IPS DF 6.9 (cell line): ENCODE measurements around the gene ATP1A3.
A peak's percentile ranks its signal among the peaks of the same experiment; 100 is the strongest.
"Not testable (repeated sequence)": the region's sequence is repeated elsewhere in the genome, so short reads cannot be mapped to it uniquely, and the experiment has no call there.

ENCODE experiments used
- DNase-seq: peaks from one replicate; pipeline ENCODE4 v3.0.0-alpha.2; 2013; ENCODE audit warnings: low read depth, low spot score
- H3K27ac ChIP-seq: one replicate; pipeline ENCODE4 v1.5.1; 2013; ENCODE audit warnings: low read length, control low read depth
- H3K27me3 ChIP-seq: 2 replicates; pipeline ENCODE4 v1.6.1; 2013; ENCODE audit warnings: mild to moderate bottlenecking, low read length; ENCODE audit not compliant: control insufficient read depth, insufficient read depth
- H3K36me3 ChIP-seq: 2 replicates; pipeline ENCODE4 v1.6.1; 2013; ENCODE audit warnings: low read length; ENCODE audit not compliant: control insufficient read depth, insufficient read depth
- H3K4me1 ChIP-seq: 2 replicates; pipeline ENCODE4 v1.6.1; 2013; ENCODE audit warnings: low read length; ENCODE audit not compliant: control insufficient read depth, insufficient read depth
- H3K4me3 ChIP-seq: 2 replicates; pipeline ENCODE4 v1.5.1; 2013; ENCODE audit warnings: mild to moderate bottlenecking, low read length
- H3K9me3 ChIP-seq: 2 replicates; pipeline ENCODE4 v1.6.1; 2013; ENCODE audit warnings: low read length, inconsistent platforms; ENCODE audit not compliant: control insufficient read depth, insufficient read depth
- WGBS: extraction: QIAGEN DNeasy Blood & Tissue Kit; methylation state at CpG from one replicate; pipeline ENCODE4 v1.1.7; 2013; ENCODE audit warnings: mixed read lengths, missing lambda C conversion rate; ENCODE audit not compliant: insufficient read length, insufficient coverage; 5-methylcytosine and 5-hydroxymethylcytosine counted together

The ATP1A3 gene

GRCh38 chr19:41947091-41947490 lies 46.9 kb downstream of the ATP1A3 start:
- WGBS = no CpG with 5 or more reads among the region's 3 CpGs
- H3K4me1 ChIP-seq = no peaks in the 10 kb centered on the region
- H3K27ac ChIP-seq = no peak overlapping the region

GRCh38 chr19:41945135-41945766 lies 48.8 kb downstream of the ATP1A3 start:
- no peak for DNase-seq
- Histone ChIP-seq H3K27me3 (peaks cover 14% of the 10 kb centered on the region), H3K27ac (no peak overlapping the region), H3K4me1 (no peaks in the 10 kb centered on the region), H3K9me3 (no peaks in the 10 kb centered on the region), H3K4me3 (no peak overlapping the region), H3K36me3 (no peaks in the 10 kb centered on the region)
- no CpG with 5 or more reads among the region's 8 CpGs for WGBS

More at GRCh38 chr19:41947091-41947490, 46.9 kb downstream of the ATP1A3 start:
- no peak for DNase-seq
- Histone ChIP-seq H3K4me3 (no peak overlapping the region), H3K9me3 (no peaks in the 10 kb centered on the region), H3K27me3 (no peaks in the 10 kb centered on the region; the same call in 1 of the 2 replicates), H3K36me3 (no peaks in the 10 kb centered on the region)

GRCh38 chr19:41944336-41944735 lies 49.7 kb downstream of the ATP1A3 start:
- Histone ChIP-seq H3K27me3 (peaks cover 17% of the 10 kb centered on the region), H3K9me3 (no peaks in the 10 kb centered on the region), H3K4me1 (no peaks in the 10 kb centered on the region), H3K36me3 (no peaks in the 10 kb centered on the region), H3K4me3 (no peak overlapping the region), H3K27ac (no peak overlapping the region)
- no CpG with 5 or more reads among the region's 2 CpGs for WGBS
- no peak for DNase-seq

- Histone ChIP-seq H3K4me3 (no peak overlapping the region), H3K36me3 (no peaks in the 10 kb centered on the region), H3K27me3 (peaks cover 22% of the 10 kb centered on the region), H3K27ac (no peak overlapping the region), H3K4me1 (no peaks in the 10 kb centered on the region), H3K9me3 (no peaks in the 10 kb centered on the region)
- DNase-seq = no peak
- no CpG with 5 or more reads among the region's 9 CpGs for WGBS
Measured at GRCh38 chr19:41941410-41942202, 52.4 kb downstream of the ATP1A3 start.

GRCh38 chr19:41940731-41941409 lies 53.2 kb downstream of the ATP1A3 start:
- no CpG with 5 or more reads among the region's 53 CpGs for WGBS
- Histone ChIP-seq H3K4me1 (no peaks in the 10 kb centered on the region), H3K9me3 (no peaks in the 10 kb centered on the region), H3K4me3 (peak overlapping the region; percentile 61; the same call in 1 of the 2 replicates), H3K27ac (no peak overlapping the region), H3K36me3 (no peaks in the 10 kb centered on the region), H3K27me3 (peaks cover 29% of the 10 kb centered on the region)
- DNase-seq = no peak

- peaks cover 33% of the 10 kb centered on the region for H3K27me3 ChIP-seq
- no peaks in the 10 kb centered on the region for H3K4me1 ChIP-seq
- no peak overlapping the region for H3K27ac ChIP-seq
- peak overlapping the region; percentile 61; the same call in 1 of the 2 replicates for H3K4me3 ChIP-seq
- no peaks in the 10 kb centered on the region for H3K9me3 ChIP-seq
- WGBS = no CpG with 5 or more reads among the region's 83 CpGs
- DNase-seq = no peak
- no peaks in the 10 kb centered on the region for H3K36me3 ChIP-seq
Measured at GRCh38 chr19:41939861-41940730, 53.9 kb downstream of the ATP1A3 start.

GRCh38 chr19:41939209-41939608 lies 54.8 kb downstream of the ATP1A3 start:
- not testable (repeated sequence) for H3K27ac ChIP-seq, H3K4me3 ChIP-seq, H3K9me3 ChIP-seq, DNase-seq, H3K36me3 ChIP-seq, H3K4me1 ChIP-seq
- H3K27me3 ChIP-seq = peaks cover 38% of the 10 kb centered on the region

- Histone ChIP-seq H3K4me3 (no peak overlapping the region), H3K27me3 (peaks cover 52% of the 10 kb centered on the region), H3K9me3 (no peaks in the 10 kb centered on the region), H3K27ac (no peak overlapping the region), H3K36me3 (no peaks in the 10 kb centered on the region), H3K4me1 (no peaks in the 10 kb centered on the region)
- no peak for DNase-seq
- WGBS = no CpG with 5 or more reads among the region's 22 CpGs
Measured at GRCh38 chr19:41937525-41938468, 56.2 kb downstream of the ATP1A3 start.

- DNase-seq = no peak
- Histone ChIP-seq H3K36me3 (no peaks in the 10 kb centered on the region), H3K27ac (no peak overlapping the region), H3K9me3 (no peaks in the 10 kb centered on the region), H3K4me1 (peaks cover 4% of the 10 kb centered on the region), H3K27me3 (peaks cover 60% of the 10 kb centered on the region), H3K4me3 (no peak overlapping the region)
- WGBS = no CpG with 5 or more reads among the region's 15 CpGs
Measured at GRCh38 chr19:41936961-41937360, 57.1 kb downstream of the ATP1A3 start.
